ENCODE results near the gene KLC3. TPM values are rescaled to one million over a fixed set of nuclear protein-coding genes. Genes with fewer than 3 reads are reported as not detected.
"Not testable (repeated sequence)": the region's sequence is repeated elsewhere in the genome, so short reads cannot be mapped to it uniquely, and the experiment has no call there.

The KLC3 gene
- total and polyA plus RNA-seq, 2 of the 8 experiments (the other 6 are each of a cell fraction or from before 2014, with no cell fraction given), result 1.3 to 2.8 TPM

DNA sequence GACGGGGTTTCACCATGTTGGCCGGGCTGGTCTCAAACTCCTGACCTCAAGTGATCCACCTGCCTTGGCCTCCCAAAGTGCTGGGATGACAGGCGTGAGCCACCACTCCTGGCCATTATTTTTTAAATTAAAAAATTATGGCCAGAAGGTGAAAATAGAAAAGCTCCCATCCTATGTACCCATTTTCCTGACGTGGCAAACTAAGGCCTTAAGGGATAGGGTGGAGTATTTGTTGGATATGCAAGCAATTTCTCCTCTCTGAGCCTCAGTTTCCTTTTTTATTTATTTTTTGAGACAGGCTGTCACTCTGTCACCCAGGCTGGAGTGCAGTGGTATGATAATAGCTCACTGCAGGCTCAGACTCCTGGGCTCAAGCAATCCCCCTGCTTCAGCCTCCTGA, 5.7 kb upstream of the KLC3 start:
- H4K91ac ChIP-seq (replicated peaks; ENCODE audit: insufficient read length, low read length); H3K27ac ChIP-seq (ENCODE audit: low read depth, low read length); H3K4ac ChIP-seq (replicated peaks; ENCODE audit: insufficient read length, low read depth, low read length); H4K8ac ChIP-seq (ENCODE audit: extremely low read depth, insufficient read depth, low read length); H3K56ac ChIP-seq (replicated peaks; ENCODE audit: insufficient read length, low read depth, low read length); H2BK20ac ChIP-seq (ENCODE audit: low read length); H2BK5ac ChIP-seq (ENCODE audit: low read depth, low read length); H3K14ac ChIP-seq (ENCODE audit: insufficient read length); H2BK15ac ChIP-seq (ENCODE audit: low read length); H3K4me3 ChIP-seq (ENCODE audit: extremely low read depth in 1 of 4, insufficient read depth in 2 of 4, low read depth in 3 of 4, low read length in 4 of 4); H3K36me3 ChIP-seq (ENCODE audit: control insufficient read depth in 2 of 4, insufficient read depth in 4 of 4, low read length in 3 of 4); H3K18ac ChIP-seq (ENCODE audit: extremely low read depth, low read length); H2BK120ac ChIP-seq (replicated peaks; ENCODE audit: low read depth, low read length); H3K9ac ChIP-seq (replicated peaks in 1 of 4; ENCODE audit: extremely low read depth in 1 of 4, low read depth in 3 of 4, low read length in 3 of 4); DNase-seq (ENCODE audit: low read depth in 1 of 2, low spot score in 2 of 2); H3K23ac ChIP-seq (ENCODE audit: insufficient read length); H4K20me1 ChIP-seq (replicated peaks in 1 of 2; ENCODE audit: control insufficient read depth in 1 of 2, insufficient read depth in 2 of 2, low read length in 2 of 2); H3K4me2 ChIP-seq (ENCODE audit: insufficient read depth in 1 of 2, low read depth in 2 of 2, low read length in 2 of 2); H2AFZ ChIP-seq (ENCODE audit: low read length); H3K27me3 ChIP-seq (replicated peaks in 1 of 4; ENCODE audit: control insufficient read depth in 3 of 4, extremely low read depth in 1 of 4, insufficient read depth in 3 of 4, low read length in 3 of 4); H2AK5ac ChIP-seq (ENCODE audit: low read depth, low read length); H3K9me3 ChIP-seq (ENCODE audit: insufficient read depth in 2 of 2, low read depth in 1 of 2, low read length in 1 of 2); H2BK12ac ChIP-seq (ENCODE audit: low read depth, low read length); H4K5ac ChIP-seq (ENCODE audit: insufficient read length, low read depth, low read length); H3K4me1 ChIP-seq (replicated peaks in 1 of 4; ENCODE audit: control insufficient read depth in 3 of 4, insufficient read depth in 4 of 4, low read length in 3 of 4); H3K79me1 ChIP-seq (ENCODE audit: low read depth, low read length); FAIRE-seq; H3K79me2 ChIP-seq (ENCODE audit: control insufficient read depth in 1 of 2, insufficient read depth in 2 of 2, low read length in 2 of 2); H3K23me2 ChIP-seq (ENCODE audit: low read depth, low read length): not testable (repeated sequence)
- ChIA-PET POLR2A (ENCODE audit: partially characterized antibody) (interaction anchor here (1.4 kb wide), 1 partner anchor 10 kb away, joined by 5 read pairs; no protein-coding TSS in a partner anchor), CTCF (ENCODE audit: partially characterized antibody) (interaction anchor here (0.6 to 7.3 kb wide), 5 partner anchors 14 to 178 kb away, joined by 3 to 60 read pairs (median 5); no protein-coding TSS in a partner anchor)
- 84% methylated on average over 4 of the region's 4 CpGs; no CpG with 5 or more reads in 1 of the 2 experiments for WGBS, 2 experiments (ENCODE audit: extremely low coverage in 1 of 2, insufficient coverage in 1 of 2, insufficient read length in 1 of 2, insufficient replicate concordance in 2 of 2, low coverage in 1 of 2, low lambda C conversion rate in 2 of 2, missing lambda C conversion rate in 1 of 2)

Measured in H1 (cell line).